Neural crest cell (in vitro differentiated cells): ENCODE results near the gene PPP1R9B. TPM values are rescaled to one million over a fixed set of nuclear protein-coding genes. Genes with fewer than 3 reads are reported as not detected.

Experiments used
- total RNA-seq: library from RNA; stranded (reverse); gene quantifications from 2 replicates; pipeline ENCODE4 v1.2.1, GENCODE V29; 2021

PPP1R9B gene
- total RNA-seq, 1 donor from 2014 or later = 68.8 TPM

Other genes with a start within 250 kb of the PPP1R9B start
- gene DLX4, start 181.5 kb downstream of the PPP1R9B start, total RNA-seq = 0.49 and 0.61 TPM in 2 replicates
- 0.41 and 1.0 TPM in 2 replicates for gene DLX3, start 155.5 kb downstream of the PPP1R9B start, total RNA-seq
- gene ITGA3, start 94.6 kb downstream of the PPP1R9B start, total RNA-seq = 4.5 and 4.8 TPM in 2 replicates
- 21.6 and 24.6 TPM in 2 replicates for gene PDK2, start 55.3 kb downstream of the PPP1R9B start, total RNA-seq
- gene SAMD14, start 20.5 kb downstream of the PPP1R9B start, total RNA-seq = 26.1 and 28.7 TPM in 2 replicates
- not detected in 2 replicates for gene SGCA, start 15.3 kb upstream of the PPP1R9B start, total RNA-seq
- 13.3 and 14.8 TPM in 2 replicates for gene COL1A1, start 51.0 kb upstream of the PPP1R9B start, total RNA-seq
- 3.0 and 3.5 TPM in 2 replicates for gene TMEM92, start 123.8 kb upstream of the PPP1R9B start, total RNA-seq
- gene XYLT2, start 195.4 kb upstream of the PPP1R9B start, total RNA-seq = 23.4 and 26.5 TPM in 2 replicates
- gene MRPL27, start 222.5 kb upstream of the PPP1R9B start, total RNA-seq = 70.4 and 72.2 TPM in 2 replicates
- gene EME1, start 222.6 kb upstream of the PPP1R9B start, total RNA-seq = 25.5 and 31.4 TPM in 2 replicates
- 92.3 and 92.7 TPM in 2 replicates for gene LRRC59, start 246.8 kb upstream of the PPP1R9B start, total RNA-seq